GM13977 (cell line): Measurements from ENCODE around the gene SOCS1.

Experiments used
- DNase-seq: peaks from one replicate; pipeline ENCODE4 v3.0.0; 2012; ENCODE audit warnings: low spot score
- in situ Hi-C: fragments of 300-500 bp; cut with MboI; formaldehyde crosslinking; loops from one replicate; pipeline ENCODE4 v1.12.0; 2022; ENCODE audit warnings: low sequenced_read_pairs, low pct_unique_long_range_greater_than_20kb, mixed read lengths, inconsistent platforms; ENCODE audit not compliant: unreplicated experiment
- TF ChIP-seq, protein P1 (sequence below): IDR thresholded peaks from 2 replicates; pipeline ENCODE4 v1.5.1; 2012; ENCODE audit warnings: mild to moderate bottlenecking, control low read depth; ENCODE audit not compliant: insufficient read depth; ENCODE audit errors: extremely low read depth, missing control alignments

The SOCS1 gene

DNA sequence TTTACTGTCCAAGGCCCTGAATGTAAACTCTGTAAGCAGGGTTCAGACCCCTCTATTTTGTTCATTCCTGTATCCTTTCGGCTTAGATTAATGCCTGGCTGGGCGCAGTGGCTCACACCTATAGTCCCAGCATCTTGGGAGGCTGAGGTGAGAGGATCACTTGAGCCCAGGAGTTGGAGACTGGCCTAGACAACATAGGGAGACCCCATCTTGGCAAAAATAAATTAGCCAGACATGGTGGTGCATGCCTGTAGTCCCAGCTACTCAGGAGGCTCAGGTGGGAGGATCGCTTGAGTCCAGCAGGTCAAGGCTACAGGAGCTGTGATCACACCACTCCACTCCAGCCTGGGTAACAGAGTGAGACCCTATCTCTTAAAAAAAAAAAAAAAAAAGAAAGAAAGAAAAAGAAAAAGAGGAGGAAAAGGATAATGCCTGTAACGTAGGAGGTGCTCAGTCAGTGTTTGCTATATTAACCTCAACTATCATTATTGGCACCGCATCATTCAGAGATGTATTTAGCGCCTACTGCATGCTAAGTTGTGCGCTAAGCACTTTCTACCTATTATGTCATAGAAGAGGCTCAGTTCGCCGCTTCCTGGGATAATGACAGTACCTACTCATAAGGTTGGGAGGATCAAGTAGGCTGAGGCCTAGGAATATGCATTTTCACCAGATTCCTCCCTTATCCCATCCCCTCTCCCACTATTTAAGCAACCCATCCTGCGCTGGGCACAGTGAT is 5.0 kb downstream of the SOCS1 start:
- TF ChIP-seq, protein P1, sequence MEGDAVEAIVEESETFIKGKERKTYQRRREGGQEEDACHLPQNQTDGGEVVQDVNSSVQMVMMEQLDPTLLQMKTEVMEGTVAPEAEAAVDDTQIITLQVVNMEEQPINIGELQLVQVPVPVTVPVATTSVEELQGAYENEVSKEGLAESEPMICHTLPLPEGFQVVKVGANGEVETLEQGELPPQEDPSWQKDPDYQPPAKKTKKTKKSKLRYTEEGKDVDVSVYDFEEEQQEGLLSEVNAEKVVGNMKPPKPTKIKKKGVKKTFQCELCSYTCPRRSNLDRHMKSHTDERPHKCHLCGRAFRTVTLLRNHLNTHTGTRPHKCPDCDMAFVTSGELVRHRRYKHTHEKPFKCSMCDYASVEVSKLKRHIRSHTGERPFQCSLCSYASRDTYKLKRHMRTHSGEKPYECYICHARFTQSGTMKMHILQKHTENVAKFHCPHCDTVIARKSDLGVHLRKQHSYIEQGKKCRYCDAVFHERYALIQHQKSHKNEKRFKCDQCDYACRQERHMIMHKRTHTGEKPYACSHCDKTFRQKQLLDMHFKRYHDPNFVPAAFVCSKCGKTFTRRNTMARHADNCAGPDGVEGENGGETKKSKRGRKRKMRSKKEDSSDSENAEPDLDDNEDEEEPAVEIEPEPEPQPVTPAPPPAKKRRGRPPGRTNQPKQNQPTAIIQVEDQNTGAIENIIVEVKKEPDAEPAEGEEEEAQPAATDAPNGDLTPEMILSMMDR, result no peak
- DNase-seq, result no peak
- in situ Hi-C loops, result loop anchor here (10.0 kb wide), 1 partner anchor 286 kb away; no protein-coding TSS in a partner anchor

DNA sequence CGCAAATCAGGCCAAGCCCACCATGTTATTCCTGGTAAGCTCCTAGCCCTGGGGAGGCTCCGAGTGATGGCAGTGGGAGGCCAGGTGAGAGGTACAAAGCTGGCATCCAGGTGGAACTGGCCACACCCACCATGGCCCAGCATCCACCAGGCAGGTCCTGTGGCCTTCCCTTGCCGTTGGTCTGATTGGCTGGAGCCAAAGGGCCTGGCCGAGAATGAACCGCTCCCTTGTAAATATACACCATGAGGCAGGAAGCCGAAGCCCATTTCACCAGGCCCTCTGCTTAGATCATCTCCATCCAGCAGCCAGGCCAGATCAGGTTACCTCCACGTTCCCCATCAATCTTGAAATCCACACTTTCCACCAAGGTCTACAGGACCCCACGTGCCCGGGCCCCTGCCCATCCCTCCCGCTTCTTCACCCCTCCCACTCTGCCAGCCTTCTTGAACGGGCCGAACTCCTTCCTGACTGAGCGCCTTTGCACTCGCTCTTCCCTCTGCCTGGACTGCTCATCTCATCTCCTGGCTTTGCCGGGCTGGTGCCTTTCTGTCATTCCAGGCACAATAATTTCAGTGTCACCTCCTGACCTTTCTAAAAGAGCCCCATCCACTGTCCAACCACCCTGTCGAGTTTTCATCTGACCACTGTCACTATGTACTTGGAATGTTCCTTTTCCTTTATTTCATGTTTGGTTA is 5.8 kb downstream of the SOCS1 start:
- DNase-seq, result no peak
- in situ Hi-C loops, result loop anchor here (10.0 kb wide), 1 partner anchor 285 kb away; no protein-coding TSS in a partner anchor

DNA sequence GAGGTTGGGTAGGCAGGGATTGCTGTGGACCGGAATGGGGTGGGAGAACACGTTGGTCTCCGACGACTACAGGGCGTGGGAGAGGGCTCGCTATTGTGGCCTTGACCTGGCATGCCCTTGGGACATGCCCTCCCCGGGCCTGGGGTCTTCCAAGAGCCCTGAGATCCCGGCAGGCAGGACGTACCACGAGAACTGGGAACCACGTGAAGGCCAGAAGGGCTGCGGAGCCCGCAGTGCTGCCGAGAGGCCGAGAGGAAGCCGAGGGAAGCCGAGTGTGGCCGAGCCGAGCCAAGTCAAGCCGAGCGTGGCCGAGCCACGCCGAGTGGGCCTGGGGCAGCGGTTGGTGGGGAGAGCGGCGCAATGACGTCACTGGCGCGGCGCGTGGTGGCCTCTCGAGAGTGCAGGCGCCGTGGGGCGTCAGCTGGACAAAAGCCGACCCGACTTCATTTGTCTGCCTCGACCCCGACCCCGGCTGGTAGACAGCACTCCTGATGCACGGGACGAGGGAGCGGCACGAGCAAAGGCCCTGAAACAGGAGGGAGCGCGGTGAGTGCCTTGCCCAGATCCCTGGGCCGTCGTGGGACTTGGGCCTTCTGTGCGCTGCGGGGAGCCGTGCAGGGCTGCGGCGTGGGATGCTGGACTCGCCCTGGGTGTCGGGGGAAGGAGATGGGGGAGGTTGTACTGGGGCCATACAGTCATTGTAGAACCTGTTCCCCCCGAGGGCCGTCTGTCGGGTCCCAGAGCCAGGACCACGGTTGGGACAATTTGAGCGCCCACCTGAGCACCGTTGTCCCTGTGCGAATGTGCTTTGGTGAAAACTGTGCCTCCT is 6.6 kb downstream of the SOCS1 start:
- DNase-seq, result no peak

More for the DNA sequence above, 5.8 kb downstream of the SOCS1 start:
- TF ChIP-seq, protein P1, result no peak

DNA sequence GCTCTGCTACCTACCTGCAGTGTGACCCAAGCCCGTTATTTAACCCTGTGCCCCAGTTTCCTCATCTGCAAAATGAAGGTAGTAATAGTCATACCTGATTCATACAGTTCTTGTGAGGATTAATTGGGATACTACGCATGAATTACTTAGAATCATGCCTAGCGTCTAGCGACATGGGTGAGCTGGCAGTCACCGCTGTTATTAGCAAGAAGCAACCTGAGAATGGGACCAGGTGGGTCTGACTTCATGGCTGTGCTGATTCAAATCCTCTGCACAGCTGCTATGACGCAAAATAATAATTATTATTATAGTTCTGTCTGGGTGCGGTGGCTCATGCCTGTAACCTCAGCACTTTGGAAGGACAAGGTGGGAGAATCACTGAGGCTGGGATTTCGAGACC is 7.9 kb downstream of the SOCS1 start:
- TF ChIP-seq, protein P1, result no peak
- in situ Hi-C loops, result no loop called here
- DNase-seq, result no peak

More for the DNA sequence above, 6.6 kb downstream of the SOCS1 start:
- in situ Hi-C loops, result loop anchor here (10.0 kb wide), 1 partner anchor 285 kb away; no protein-coding TSS in a partner anchor
- TF ChIP-seq, protein P1, result no peak

DNA sequence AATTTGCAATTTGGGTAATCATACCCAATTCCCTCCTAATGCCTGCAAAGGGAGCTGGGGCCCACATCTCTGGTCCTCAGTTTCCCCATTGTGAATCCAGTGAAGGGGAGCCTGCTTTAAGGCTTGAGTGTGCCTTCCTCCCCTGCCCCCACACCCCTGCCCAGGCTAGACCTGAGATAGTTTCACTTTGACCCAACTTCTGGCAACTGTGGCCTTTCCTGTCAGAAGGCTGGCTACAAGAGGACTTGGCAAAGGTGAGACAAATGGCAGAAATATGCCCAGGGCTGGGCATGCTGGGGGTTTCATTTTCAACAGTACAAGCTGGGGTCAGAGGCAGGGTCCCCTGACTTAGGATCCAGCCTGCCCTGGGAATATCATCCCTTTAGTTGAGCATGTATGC is 10.0 kb downstream of the SOCS1 start:
- no peak for DNase-seq
- in situ Hi-C loops, result no loop called here
- TF ChIP-seq, protein P1, result no peak

DNA sequence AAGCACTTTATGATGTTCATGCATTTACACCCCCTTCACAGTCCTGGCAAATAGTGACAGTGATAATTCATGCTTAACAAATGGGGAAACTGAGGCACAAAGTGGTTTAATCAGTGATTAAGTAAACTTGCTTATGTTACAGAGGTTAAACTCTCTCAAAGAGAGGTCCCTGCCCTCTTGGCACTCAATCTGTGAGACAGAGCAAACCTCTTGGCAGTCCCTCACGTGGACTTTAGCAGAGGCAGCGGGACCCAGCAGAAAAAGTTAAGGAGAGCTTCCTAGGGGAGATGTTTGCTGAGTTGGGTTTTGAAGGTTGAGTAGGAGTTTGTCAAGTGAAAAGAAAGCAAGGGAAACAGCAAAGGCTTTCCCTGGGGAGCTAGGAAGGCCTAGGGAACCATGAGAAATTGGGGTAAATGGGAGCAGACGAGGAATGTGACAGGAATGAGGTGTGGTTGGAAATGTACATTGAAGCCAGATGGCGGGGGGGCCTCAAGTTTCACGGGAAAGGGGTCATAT is 10.7 kb downstream of the SOCS1 start:
- in situ Hi-C loops, result no loop called here
- TF ChIP-seq, protein P1, result no peak
- DNase-seq, result no peak
